ENCODE measurements around the gene TJP2. TPM values are rescaled to one million over a fixed set of nuclear protein-coding genes. Genes with fewer than 3 reads are reported as not detected.
"Not testable (repeated sequence)": the region's sequence is repeated elsewhere in the genome, so short reads cannot be mapped to it uniquely, and the experiment has no call there.

The TJP2 gene
- total RNA-seq, 4 donors from 2014 or later, result 96.3 to 240 (median 117) TPM

- Histone ChIP-seq H3K36me3 (no peaks in the 10 kb centered on the region), H3K27me3 (no peaks in the 10 kb centered on the region), H3K9me3 (no peaks in the 10 kb centered on the region), H3K27ac (no peak overlapping the region), H3K4me1 (no peaks in the 10 kb centered on the region), H3K4me3 (no peak overlapping the region)
- WGBS, result 56% methylated on average over 9 of the region's 9 CpGs
- TF ChIP-seq POLR2AphosphoS5 (IDR thresholded peaks at IDR 0.05), result no peak
- TF ChIP-seq CTCF (IDR thresholded peaks at IDR 0.05), result no peak
- TF ChIP-seq EP300 (IDR thresholded peaks at IDR 0.05), result no peak
- TF ChIP-seq POLR2A (IDR thresholded peaks at IDR 0.05), result no peak
- no peak for DNase-seq (ENCODE audit: low spot score in 2 of 2)
Measured at GRCh38 chr9:69295872-69296552, 121.9 kb downstream of the TJP2 start.

GRCh38 chr9:69297300-69297980 is 123.4 kb downstream of the TJP2 start:
- WGBS, result 77% methylated on average over 11 of the region's 11 CpGs
- Histone ChIP-seq H3K9me3 (no peaks in the 10 kb centered on the region), H3K36me3 (no peaks in the 10 kb centered on the region), H3K27me3 (no peaks in the 10 kb centered on the region), H3K27ac (no peak overlapping the region), H3K4me1 (no peaks in the 10 kb centered on the region), H3K4me3 (no peak overlapping the region)
- no peak for TF ChIP-seq POLR2AphosphoS5 (IDR thresholded peaks at IDR 0.05)
- TF ChIP-seq EP300 (IDR thresholded peaks at IDR 0.05), result no peak
- TF ChIP-seq POLR2A (IDR thresholded peaks at IDR 0.05), result no peak
- DNase-seq (ENCODE audit: low spot score in 2 of 2), result no peak

- H3K27ac ChIP-seq, result no peak overlapping the region
- DNase-seq (ENCODE audit: low spot score in 2 of 2), result no peak
- no peaks in the 10 kb centered on the region for H3K4me1 ChIP-seq
- WGBS, result 79% methylated on average over 1 of the region's 1 CpG
- no peak for TF ChIP-seq POLR2A (IDR thresholded peaks at IDR 0.05)
- no peak for TF ChIP-seq CTCF (IDR thresholded peaks at IDR 0.05)
- no peak for TF ChIP-seq POLR2AphosphoS5 (IDR thresholded peaks at IDR 0.05)
- TF ChIP-seq EP300 (IDR thresholded peaks at IDR 0.05), result no peak
- no peaks in the 10 kb centered on the region for H3K9me3 ChIP-seq
- no peaks in the 10 kb centered on the region for H3K27me3 ChIP-seq
- H3K4me3 ChIP-seq, result no peak overlapping the region
- H3K36me3 ChIP-seq, result no peaks in the 10 kb centered on the region
Measured at GRCh38 chr9:69299315-69299714, 125.2 kb downstream of the TJP2 start.

- 53% methylated on average over 1 of the region's 1 CpG for WGBS
- H3K27me3 ChIP-seq, result no peaks in the 10 kb centered on the region
- TF ChIP-seq POLR2AphosphoS5 (IDR thresholded peaks at IDR 0.05) (no peak), POLR2A (IDR thresholded peaks at IDR 0.05) (no peak)
- H3K27ac ChIP-seq, result no peak overlapping the region
- no peak overlapping the region for H3K4me3 ChIP-seq
- no peaks in the 10 kb centered on the region for H3K4me1 ChIP-seq
- DNase-seq (ENCODE audit: low spot score in 2 of 2), result no peak
- H3K36me3 ChIP-seq, result no peaks in the 10 kb centered on the region
- H3K9me3 ChIP-seq, result no peaks in the 10 kb centered on the region
Measured at GRCh38 chr9:69299826-69300225, 125.7 kb downstream of the TJP2 start.

- no peak overlapping the region for H3K4me3 ChIP-seq
Measured at GRCh38 chr9:69303331-69303730, 129.3 kb downstream of the TJP2 start.

GRCh38 chr9:69306895-69307445 is 132.9 kb downstream of the TJP2 start:
- not testable (repeated sequence) for DNase-seq (ENCODE audit: low spot score in 2 of 2); H3K27ac ChIP-seq; H3K36me3 ChIP-seq; H3K27me3 ChIP-seq; H3K9me3 ChIP-seq; H3K4me3 ChIP-seq; H3K4me1 ChIP-seq
- 87% methylated on average over 5 of the region's 5 CpGs for WGBS

More at GRCh38 chr9:69303331-69303730, 129.3 kb downstream of the TJP2 start:
- no peak for DNase-seq (ENCODE audit: low spot score in 2 of 2)
- Histone ChIP-seq H3K36me3 (no peaks in the 10 kb centered on the region), H3K27me3 (no peaks in the 10 kb centered on the region), H3K27ac (no peak overlapping the region), H3K4me1 (no peaks in the 10 kb centered on the region), H3K9me3 (no peaks in the 10 kb centered on the region)
- no peak for TF ChIP-seq POLR2A (IDR thresholded peaks at IDR 0.05)
- TF ChIP-seq EP300 (IDR thresholded peaks at IDR 0.05), result no peak
- no peak for TF ChIP-seq POLR2AphosphoS5 (IDR thresholded peaks at IDR 0.05)
- TF ChIP-seq CTCF (IDR thresholded peaks at IDR 0.05), result no peak
- WGBS, result 84% methylated on average over 2 of the region's 2 CpGs

Data from suprapubic skin (tissue), 4 donors.